Neural cell (in vitro differentiated cells): Measurements from ENCODE around the gene BLVRA.

Experiments
- EP300 ChIP-seq: fragments of 450-650 bp; conservative IDR thresholded peaks from 2 replicates; pipeline ENCODE4 v1.6.1; 2014; ENCODE audit warnings: antibody characterized with exemption, mild to moderate bottlenecking, moderate library complexity; ENCODE audit not compliant: poor library complexity, severe bottlenecking
- EZH2 ChIP-seq: fragments of 200-600, 300-800 bp; shearing (Covaris generic), sonication (generic); IDR thresholded peaks from 2 replicates; pipeline ENCODE4 v1.6.1; 2014; ENCODE audit warnings: antibody characterized with exemption, low read length, borderline replicate concordance, mild to moderate bottlenecking; ENCODE audit not compliant: insufficient read depth, poor library complexity, severe bottlenecking
- MXI1 ChIP-seq: fragments of 450-650 bp; conservative IDR thresholded peaks from 2 replicates; pipeline ENCODE4 v1.6.1; 2014; ENCODE audit warnings: antibody characterized with exemption, mild to moderate bottlenecking; ENCODE audit not compliant: poor library complexity, severe bottlenecking
- POLR2AphosphoS5 ChIP-seq: IDR thresholded peaks from 2 replicates; pipeline ENCODE4 v1.6.1; 2012
- RAD21 ChIP-seq: fragments of 450-650 bp; conservative IDR thresholded peaks from 2 replicates; pipeline ENCODE4 v1.6.1; 2014; ENCODE audit warnings: antibody characterized with exemption, mild to moderate bottlenecking, moderate library complexity
- REST ChIP-seq: IDR thresholded peaks from 2 replicates; pipeline ENCODE4 v1.6.1; 2012; ENCODE audit warnings: borderline replicate concordance
- SMC3 ChIP-seq: fragments of 450-650 bp; conservative IDR thresholded peaks from 2 replicates; pipeline ENCODE4 v1.6.1; 2014; ENCODE audit warnings: antibody characterized with exemption, mild to moderate bottlenecking, moderate library complexity; ENCODE audit not compliant: poor library complexity
- TAF1 ChIP-seq: IDR thresholded peaks from 2 replicates; pipeline ENCODE4 v1.6.1; 2012; ENCODE audit warnings: low read depth
- TF ChIP-seq, protein P1 (sequence below): fragments of 450-650 bp; IDR thresholded peaks from 2 replicates; pipeline ENCODE4 v1.5.1; 2014; ENCODE audit warnings: antibody characterized with exemption, mild to moderate bottlenecking, moderate library complexity; ENCODE audit not compliant: poor library complexity, severe bottlenecking

DNA sequence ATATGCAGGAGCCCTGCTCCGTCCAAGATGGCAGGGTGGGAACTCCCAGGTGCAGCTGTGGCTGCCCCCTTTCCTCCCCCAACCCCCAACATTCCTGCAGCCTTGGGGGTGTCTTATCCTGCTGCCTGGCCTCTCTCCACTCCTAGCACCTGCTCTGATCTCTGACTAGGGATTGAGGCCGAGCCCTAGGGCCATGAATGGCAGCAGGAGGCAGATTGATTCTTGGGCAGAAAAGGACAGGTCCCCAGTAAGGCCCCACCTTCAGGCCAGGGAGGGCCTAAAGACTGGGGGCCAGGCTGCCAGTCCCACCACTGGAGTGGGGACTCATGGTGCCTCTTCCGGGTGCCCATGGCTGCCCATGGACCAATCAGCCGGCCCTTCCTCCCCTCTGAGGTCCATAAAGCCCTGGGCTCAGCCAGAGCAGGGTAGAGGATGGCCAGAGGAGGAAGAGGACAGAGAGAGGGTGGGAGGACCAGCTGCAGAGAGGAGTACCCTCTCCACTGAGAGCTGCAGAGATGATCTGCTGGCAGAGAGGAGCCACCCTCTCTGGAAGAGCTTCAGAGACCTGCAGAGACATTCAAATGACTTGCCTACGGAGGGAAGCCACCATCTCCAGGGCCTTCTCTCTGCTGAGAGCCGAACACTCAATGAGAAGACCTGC lies 20.9 kb upstream of the BLVRA start:
- TF ChIP-seq, protein P1, sequence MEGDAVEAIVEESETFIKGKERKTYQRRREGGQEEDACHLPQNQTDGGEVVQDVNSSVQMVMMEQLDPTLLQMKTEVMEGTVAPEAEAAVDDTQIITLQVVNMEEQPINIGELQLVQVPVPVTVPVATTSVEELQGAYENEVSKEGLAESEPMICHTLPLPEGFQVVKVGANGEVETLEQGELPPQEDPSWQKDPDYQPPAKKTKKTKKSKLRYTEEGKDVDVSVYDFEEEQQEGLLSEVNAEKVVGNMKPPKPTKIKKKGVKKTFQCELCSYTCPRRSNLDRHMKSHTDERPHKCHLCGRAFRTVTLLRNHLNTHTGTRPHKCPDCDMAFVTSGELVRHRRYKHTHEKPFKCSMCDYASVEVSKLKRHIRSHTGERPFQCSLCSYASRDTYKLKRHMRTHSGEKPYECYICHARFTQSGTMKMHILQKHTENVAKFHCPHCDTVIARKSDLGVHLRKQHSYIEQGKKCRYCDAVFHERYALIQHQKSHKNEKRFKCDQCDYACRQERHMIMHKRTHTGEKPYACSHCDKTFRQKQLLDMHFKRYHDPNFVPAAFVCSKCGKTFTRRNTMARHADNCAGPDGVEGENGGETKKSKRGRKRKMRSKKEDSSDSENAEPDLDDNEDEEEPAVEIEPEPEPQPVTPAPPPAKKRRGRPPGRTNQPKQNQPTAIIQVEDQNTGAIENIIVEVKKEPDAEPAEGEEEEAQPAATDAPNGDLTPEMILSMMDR = no peak
- no peak for TF ChIP-seq POLR2AphosphoS5
- no peak for TF ChIP-seq EZH2
- no peak for TF ChIP-seq RAD21
- no peak for TF ChIP-seq SMC3
- no peak for TF ChIP-seq TAF1
- TF ChIP-seq REST = no peak
- TF ChIP-seq EP300 = no peak
- no peak for TF ChIP-seq MXI1
